GM18951 (cell line): ENCODE data around the gene OR6Q1.

Source experiments
- POLR2A ChIP-seq: IDR thresholded peaks from 4 replicates; pipeline ENCODE4 v1.6.1; 2011; ENCODE audit warnings: mild to moderate bottlenecking; ENCODE audit not compliant: insufficient read length, insufficient read depth; ENCODE audit errors: extremely low read depth
- in situ Hi-C: fragments of 300-500 bp; cut with MboI; formaldehyde crosslinking; loops from one replicate; pipeline ENCODE4 v1.12.0; 2022; ENCODE audit warnings: low sequenced_read_pairs, mixed read lengths, inconsistent platforms; ENCODE audit not compliant: unreplicated experiment

Gene OR6Q1

GRCh38 chr11:58061813-58062212, 31.1 kb downstream of the OR6Q1 start:
- TF ChIP-seq POLR2A: no peak
- in situ Hi-C loops: no loop called here

- in situ Hi-C loops: no loop called here
- no peak for TF ChIP-seq POLR2A
These were observed 36.9 kb downstream of the OR6Q1 start for GRCh38 chr11:58067685-58068084.

- in situ Hi-C loops: no loop called here
- no peak for TF ChIP-seq POLR2A
These were observed 37.9 kb downstream of the OR6Q1 start for GRCh38 chr11:58068655-58069054.

- in situ Hi-C loops: no loop called here
- no peak for TF ChIP-seq POLR2A
These were observed 39.8 kb downstream of the OR6Q1 start for GRCh38 chr11:58070585-58070984.

GRCh38 chr11:58075781-58076180, 45.0 kb downstream of the OR6Q1 start:
- TF ChIP-seq POLR2A: no peak
- in situ Hi-C loops: no loop called here
